ENCODE measurements around the gene TIMM17A.

Gene TIMM17A

DNA sequence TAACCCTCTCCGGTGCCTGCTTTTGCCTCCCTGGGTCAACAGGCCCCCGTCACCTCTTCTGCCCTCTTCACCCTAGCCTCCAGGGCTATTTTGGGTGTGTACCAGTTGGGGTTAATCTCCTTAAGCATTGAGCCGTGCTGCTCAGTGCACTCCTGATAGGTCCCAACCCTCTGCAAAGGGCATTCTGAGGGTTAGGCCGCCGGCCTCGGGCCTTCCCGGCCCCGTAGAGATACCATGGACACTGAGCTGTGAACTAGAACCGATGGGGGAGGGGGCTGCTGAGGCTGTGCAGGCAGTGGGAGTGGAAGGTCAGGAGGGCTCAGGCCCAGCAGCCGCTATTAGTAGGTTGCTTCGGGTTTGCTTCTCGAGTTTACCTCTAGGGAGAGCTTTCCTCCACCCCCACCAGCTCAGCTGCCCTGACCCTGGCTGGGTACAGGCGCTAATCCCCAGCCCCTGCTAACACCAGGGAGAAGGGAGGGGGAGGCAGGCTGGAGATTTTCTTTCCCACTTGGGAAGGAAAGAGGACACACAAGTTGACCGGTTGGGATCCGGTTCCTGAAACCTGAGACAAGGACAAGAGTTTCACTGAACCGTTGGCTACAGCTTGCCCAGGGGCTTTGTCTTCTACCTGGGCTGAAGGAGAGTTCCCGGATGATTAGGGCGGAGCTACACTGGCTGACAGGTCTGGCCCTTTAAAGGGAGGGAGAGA, 13.7 kb upstream of the TIMM17A start:
- peaks cover 8% of the 10 kb centered on the region for H3K4me1 ChIP-seq (ENCODE audit: control insufficient read depth, low read depth, low read length)
- peak overlapping the region; percentile 88 for H3K27ac ChIP-seq (ENCODE audit: low read depth, low read length)
- H4K8ac ChIP-seq (ENCODE audit: low read depth, low read length): no peak overlapping the region
- H3K4me3 ChIP-seq (ENCODE audit: low read length): no peak overlapping the region
- no peak overlapping the region for H4K5ac ChIP-seq (ENCODE audit: low read length)
- H2BK15ac ChIP-seq (replicated peaks; ENCODE audit: low read depth): no peak overlapping the region
- H3K36me3 ChIP-seq (ENCODE audit: control insufficient read depth, insufficient read depth, low read length): no peaks in the 10 kb centered on the region
- no peaks in the 10 kb centered on the region for H3K79me1 ChIP-seq (ENCODE audit: low read length)
- DNase-seq: peak; percentile 96
- peak overlapping the region; percentile 85 for H3K4ac ChIP-seq (ENCODE audit: low read depth, low read length)
- peak overlapping the region; percentile 36 for H3K4me2 ChIP-seq (ENCODE audit: low read length)
- peak overlapping the region; percentile 95 for H3K56ac ChIP-seq (ENCODE audit: low read length)
- no peaks in the 10 kb centered on the region for H3K79me2 ChIP-seq (ENCODE audit: control insufficient read depth, insufficient read depth, low read length)
- peak overlapping the region; percentile 46 for H3K18ac ChIP-seq (ENCODE audit: low read length)
- H3K9ac ChIP-seq (ENCODE audit: low read length): peak overlapping the region; percentile 86
- no peak overlapping the region for H2BK120ac ChIP-seq (ENCODE audit: low read depth, low read length)
- no peak overlapping the region for H2AK5ac ChIP-seq (ENCODE audit: low read length)
- WGBS (ENCODE audit: extremely low coverage, insufficient coverage, low lambda C conversion rate): no CpG with 5 or more reads among the region's 18 CpGs
- no peaks in the 10 kb centered on the region for H3K27me3 ChIP-seq (ENCODE audit: insufficient read depth, low read length, poor library complexity)
- peak overlapping the region; percentile 38 for H3K23ac ChIP-seq (ENCODE audit: low read length)
- H2BK5ac ChIP-seq (ENCODE audit: low read length): peak overlapping the region; percentile 85

DNA sequence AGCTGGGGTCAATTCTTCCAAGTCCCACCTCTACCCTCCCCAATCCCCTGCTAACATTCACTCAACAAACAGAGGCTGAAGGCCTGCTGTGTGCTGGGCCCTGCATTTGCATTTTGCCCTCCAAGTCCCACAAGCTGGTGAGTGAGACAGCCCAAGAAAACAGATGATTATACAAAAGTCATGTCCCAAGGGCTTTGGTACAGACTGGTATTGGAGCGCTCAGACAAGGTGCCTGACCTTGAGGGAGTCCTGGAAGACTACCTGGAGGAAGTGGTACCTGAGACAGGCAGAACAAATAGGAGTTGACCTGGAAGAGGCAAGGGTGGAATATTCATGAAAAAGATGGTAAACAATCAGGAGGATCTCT, 13.2 kb upstream of the TIMM17A start:
- Histone ChIP-seq H3K79me1 (ENCODE audit: low read length) (no peaks in the 10 kb centered on the region), H3K4me2 (ENCODE audit: low read length) (no peak overlapping the region), H3K27me3 (ENCODE audit: insufficient read depth, low read length, poor library complexity) (no peaks in the 10 kb centered on the region), H3K4me1 (ENCODE audit: control insufficient read depth, low read depth, low read length) (peaks cover 8% of the 10 kb centered on the region), H3K79me2 (ENCODE audit: control insufficient read depth, insufficient read depth, low read length) (no peaks in the 10 kb centered on the region), H3K36me3 (ENCODE audit: control insufficient read depth, insufficient read depth, low read length) (no peaks in the 10 kb centered on the region), H3K9ac (ENCODE audit: low read length) (peak overlapping the region; percentile 86), H4K5ac (ENCODE audit: low read length) (no peak overlapping the region), H4K8ac (ENCODE audit: low read depth, low read length) (no peak overlapping the region), H2BK120ac (ENCODE audit: low read depth, low read length) (no peak overlapping the region), H3K4ac (ENCODE audit: low read depth, low read length) (peak overlapping the region; percentile 38), H2BK15ac (replicated peaks; ENCODE audit: low read depth) (no peak overlapping the region), H3K27ac (ENCODE audit: low read depth, low read length) (peak overlapping the region; percentile 88), H3K23ac (ENCODE audit: low read length) (no peak overlapping the region), H3K18ac (ENCODE audit: low read length) (no peak overlapping the region), H3K4me3 (ENCODE audit: low read length) (no peak overlapping the region), H3K56ac (ENCODE audit: low read length) (peak overlapping the region; percentile 95), H2AK5ac (ENCODE audit: low read length) (no peak overlapping the region), H2BK5ac (ENCODE audit: low read length) (no peak overlapping the region)
- no CpG with 5 or more reads among the region's 1 CpG for WGBS (ENCODE audit: extremely low coverage, insufficient coverage, low lambda C conversion rate)
- DNase-seq: no peak

DNA sequence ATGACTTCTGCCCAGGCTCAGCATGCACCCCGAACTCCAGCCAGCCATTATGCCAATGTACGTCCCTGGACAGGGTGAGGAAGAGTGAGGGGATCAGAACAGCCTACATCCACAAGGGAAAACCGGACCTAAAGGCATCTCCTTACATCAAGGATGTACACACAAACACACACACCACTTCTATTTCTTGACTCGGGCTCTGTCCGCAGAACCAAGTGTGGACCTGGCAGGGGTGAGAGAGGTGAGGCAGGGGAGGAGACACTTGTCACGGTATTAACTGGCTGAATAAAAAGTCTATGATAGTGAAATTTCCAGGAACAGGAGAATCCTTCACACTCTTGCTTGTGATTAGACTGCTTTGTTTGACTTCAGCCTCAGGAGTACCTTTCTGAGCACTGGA, 11.3 kb upstream of the TIMM17A start:
- Histone ChIP-seq H3K79me1 (ENCODE audit: low read length) (no peaks in the 10 kb centered on the region), H3K79me2 (ENCODE audit: control insufficient read depth, insufficient read depth, low read length) (no peaks in the 10 kb centered on the region), H3K9ac (ENCODE audit: low read length) (no peak overlapping the region), H3K4me2 (ENCODE audit: low read length) (no peak overlapping the region), H2BK15ac (replicated peaks; ENCODE audit: low read depth) (no peak overlapping the region), H2BK5ac (ENCODE audit: low read length) (no peak overlapping the region), H3K18ac (ENCODE audit: low read length) (no peak overlapping the region), H3K23ac (ENCODE audit: low read length) (no peak overlapping the region), H3K4me3 (ENCODE audit: low read length) (no peak overlapping the region), H3K27me3 (ENCODE audit: insufficient read depth, low read length, poor library complexity) (no peaks in the 10 kb centered on the region), H4K5ac (ENCODE audit: low read length) (no peak overlapping the region), H2AK5ac (ENCODE audit: low read length) (no peak overlapping the region), H3K36me3 (ENCODE audit: control insufficient read depth, insufficient read depth, low read length) (no peaks in the 10 kb centered on the region), H3K4me1 (ENCODE audit: control insufficient read depth, low read depth, low read length) (peaks cover 8% of the 10 kb centered on the region), H3K56ac (ENCODE audit: low read length) (no peak overlapping the region), H3K4ac (ENCODE audit: low read depth, low read length) (no peak overlapping the region), H3K27ac (ENCODE audit: low read depth, low read length) (no peak overlapping the region), H2BK120ac (ENCODE audit: low read depth, low read length) (no peak overlapping the region), H4K8ac (ENCODE audit: low read depth, low read length) (no peak overlapping the region)
- no peak for DNase-seq
- WGBS (ENCODE audit: extremely low coverage, insufficient coverage, low lambda C conversion rate): no CpG with 5 or more reads among the region's 6 CpGs

DNA sequence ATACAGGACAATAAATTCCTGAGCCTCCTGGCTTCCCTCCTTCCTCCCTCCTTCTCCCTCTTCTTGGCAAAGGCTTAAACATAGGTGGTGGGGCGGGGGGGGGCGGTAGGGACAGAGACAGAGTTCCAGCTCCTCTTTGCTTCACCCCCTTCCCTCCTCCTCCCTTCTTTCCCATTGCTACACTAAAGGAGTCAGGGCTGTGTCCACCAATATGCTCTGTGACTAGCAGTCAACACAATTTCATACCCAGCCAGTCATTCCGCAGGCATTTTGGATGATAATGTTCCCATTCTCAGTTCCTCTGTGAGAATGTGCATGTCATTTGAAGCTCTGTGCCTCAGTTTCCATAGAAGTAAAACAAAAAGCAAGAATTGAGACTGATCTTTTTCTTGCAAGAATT, 10.7 kb upstream of the TIMM17A start:
- DNase-seq: no peak
- no peaks in the 10 kb centered on the region for H3K79me2 ChIP-seq (ENCODE audit: control insufficient read depth, insufficient read depth, low read length)
- no peak overlapping the region for H3K9ac ChIP-seq (ENCODE audit: low read length)
- no peak overlapping the region for H3K4me3 ChIP-seq (ENCODE audit: low read length)
- WGBS (ENCODE audit: extremely low coverage, insufficient coverage, low lambda C conversion rate): no CpG with 5 or more reads among the region's 3 CpGs
- H3K23ac ChIP-seq (ENCODE audit: low read length): no peak overlapping the region
- H2BK15ac ChIP-seq (replicated peaks; ENCODE audit: low read depth): no peak overlapping the region
- no peak overlapping the region for H2BK120ac ChIP-seq (ENCODE audit: low read depth, low read length)
- no peak overlapping the region for H3K56ac ChIP-seq (ENCODE audit: low read length)
- no peak overlapping the region for H4K5ac ChIP-seq (ENCODE audit: low read length)
- H2AK5ac ChIP-seq (ENCODE audit: low read length): no peak overlapping the region
- H3K36me3 ChIP-seq (ENCODE audit: control insufficient read depth, insufficient read depth, low read length): no peaks in the 10 kb centered on the region
- peaks cover 8% of the 10 kb centered on the region for H3K4me1 ChIP-seq (ENCODE audit: control insufficient read depth, low read depth, low read length)
- no peak overlapping the region for H3K4me2 ChIP-seq (ENCODE audit: low read length)
- H3K79me1 ChIP-seq (ENCODE audit: low read length): no peaks in the 10 kb centered on the region
- H3K4ac ChIP-seq (ENCODE audit: low read depth, low read length): no peak overlapping the region
- no peak overlapping the region for H3K18ac ChIP-seq (ENCODE audit: low read length)
- no peak overlapping the region for H3K27ac ChIP-seq (ENCODE audit: low read depth, low read length)
- no peaks in the 10 kb centered on the region for H3K27me3 ChIP-seq (ENCODE audit: insufficient read depth, low read length, poor library complexity)
- H4K8ac ChIP-seq (ENCODE audit: low read depth, low read length): no peak overlapping the region
- no peak overlapping the region for H2BK5ac ChIP-seq (ENCODE audit: low read length)

DNA sequence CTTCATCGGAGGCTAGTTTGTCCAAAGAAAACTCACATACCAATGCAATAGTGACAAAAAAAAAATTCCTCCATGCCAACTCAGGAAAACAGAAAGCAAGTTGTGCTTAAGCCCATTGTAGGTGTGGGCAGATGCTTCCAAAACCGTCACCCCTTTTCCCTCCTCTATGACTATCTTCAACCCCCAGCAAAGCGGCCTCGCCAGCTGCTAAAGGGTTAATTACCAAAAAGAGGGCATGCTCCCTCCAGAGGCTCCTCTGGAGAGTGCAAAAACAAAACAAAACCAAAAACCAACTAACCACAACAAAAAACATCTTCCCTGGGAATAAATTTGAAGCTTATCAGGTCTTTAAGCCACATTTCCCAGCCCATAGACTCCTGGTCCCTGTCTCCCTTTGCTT, 10.1 kb upstream of the TIMM17A start:
- H2BK15ac ChIP-seq (replicated peaks; ENCODE audit: low read depth): no peak overlapping the region
- no peaks in the 10 kb centered on the region for H3K79me1 ChIP-seq (ENCODE audit: low read length)
- no peak overlapping the region for H4K8ac ChIP-seq (ENCODE audit: low read depth, low read length)
- H2BK120ac ChIP-seq (ENCODE audit: low read depth, low read length): no peak overlapping the region
- H3K18ac ChIP-seq (ENCODE audit: low read length): no peak overlapping the region
- H3K4me3 ChIP-seq (ENCODE audit: low read length): no peak overlapping the region
- H3K4me2 ChIP-seq (ENCODE audit: low read length): no peak overlapping the region
- no CpG with 5 or more reads among the region's 4 CpGs for WGBS (ENCODE audit: extremely low coverage, insufficient coverage, low lambda C conversion rate)
- H2AK5ac ChIP-seq (ENCODE audit: low read length): no peak overlapping the region
- H3K9ac ChIP-seq (ENCODE audit: low read length): no peak overlapping the region
- no peak overlapping the region for H3K23ac ChIP-seq (ENCODE audit: low read length)
- no peaks in the 10 kb centered on the region for H3K36me3 ChIP-seq (ENCODE audit: control insufficient read depth, insufficient read depth, low read length)
- no peak overlapping the region for H3K27ac ChIP-seq (ENCODE audit: low read depth, low read length)
- H3K27me3 ChIP-seq (ENCODE audit: insufficient read depth, low read length, poor library complexity): no peaks in the 10 kb centered on the region
- peak; percentile 38 for DNase-seq
- H3K4me1 ChIP-seq (ENCODE audit: control insufficient read depth, low read depth, low read length): peaks cover 8% of the 10 kb centered on the region
- no peak overlapping the region for H3K4ac ChIP-seq (ENCODE audit: low read depth, low read length)
- no peak overlapping the region for H3K56ac ChIP-seq (ENCODE audit: low read length)
- no peak overlapping the region for H2BK5ac ChIP-seq (ENCODE audit: low read length)
- H3K79me2 ChIP-seq (ENCODE audit: control insufficient read depth, insufficient read depth, low read length): no peaks in the 10 kb centered on the region
- H4K5ac ChIP-seq (ENCODE audit: low read length): no peak overlapping the region

DNA sequence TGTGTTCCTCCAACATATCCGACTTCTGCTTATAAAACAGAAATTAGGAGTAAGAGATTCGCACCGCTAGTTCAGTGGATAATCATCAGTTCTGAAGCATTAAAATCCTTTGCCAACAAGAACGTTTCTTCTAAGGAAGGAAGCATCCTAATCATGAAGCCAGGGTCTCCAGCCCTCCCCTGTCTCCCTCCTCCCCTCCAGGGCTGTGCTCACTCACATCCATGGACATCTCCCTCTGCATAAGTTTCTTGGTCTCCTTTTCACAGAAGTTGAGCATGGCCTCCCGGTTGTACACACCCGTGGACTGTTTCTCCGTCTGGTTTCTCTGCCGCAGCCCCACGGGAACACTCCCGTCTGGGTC, 9.5 kb upstream of the TIMM17A start:
- DNase-seq: no peak
- WGBS (ENCODE audit: extremely low coverage, insufficient coverage, low lambda C conversion rate): no CpG with 5 or more reads among the region's 10 CpGs
- peaks cover 8% of the 10 kb centered on the region for H3K4me1 ChIP-seq (ENCODE audit: control insufficient read depth, low read depth, low read length)
- no peak overlapping the region for H2BK15ac ChIP-seq (replicated peaks; ENCODE audit: low read depth)
- peak overlapping the region; percentile 55 for H3K4me2 ChIP-seq (ENCODE audit: low read length)
- H3K4ac ChIP-seq (ENCODE audit: low read depth, low read length): no peak overlapping the region
- H3K79me2 ChIP-seq (ENCODE audit: control insufficient read depth, insufficient read depth, low read length): no peaks in the 10 kb centered on the region
- no peak overlapping the region for H4K5ac ChIP-seq (ENCODE audit: low read length)
- H3K27me3 ChIP-seq (ENCODE audit: insufficient read depth, low read length, poor library complexity): no peaks in the 10 kb centered on the region
- H2BK120ac ChIP-seq (ENCODE audit: low read depth, low read length): no peak overlapping the region
- H2BK5ac ChIP-seq (ENCODE audit: low read length): no peak overlapping the region
- no peak overlapping the region for H4K8ac ChIP-seq (ENCODE audit: low read depth, low read length)
- no peak overlapping the region for H3K23ac ChIP-seq (ENCODE audit: low read length)
- H3K36me3 ChIP-seq (ENCODE audit: control insufficient read depth, insufficient read depth, low read length): no peaks in the 10 kb centered on the region
- H3K79me1 ChIP-seq (ENCODE audit: low read length): no peaks in the 10 kb centered on the region
- no peak overlapping the region for H2AK5ac ChIP-seq (ENCODE audit: low read length)
- no peak overlapping the region for H3K18ac ChIP-seq (ENCODE audit: low read length)
- H3K56ac ChIP-seq (ENCODE audit: low read length): peak overlapping the region; percentile 44
- H3K9ac ChIP-seq (ENCODE audit: low read length): peak overlapping the region; percentile 49
- no peak overlapping the region for H3K27ac ChIP-seq (ENCODE audit: low read depth, low read length)
- H3K4me3 ChIP-seq (ENCODE audit: low read length): no peak overlapping the region
